Measurements from ENCODE around the gene PARD3B.

Gene PARD3B

GRCh38 chr2:205524656-205525055 is 979.4 kb downstream of the PARD3B start:
- no peak for DNase-seq (ENCODE audit: low spot score)
- no peak for TF ChIP-seq CTCF (IDR thresholded peaks at IDR 0.05; ENCODE audit: extremely low read depth, missing control alignments)

DNA sequence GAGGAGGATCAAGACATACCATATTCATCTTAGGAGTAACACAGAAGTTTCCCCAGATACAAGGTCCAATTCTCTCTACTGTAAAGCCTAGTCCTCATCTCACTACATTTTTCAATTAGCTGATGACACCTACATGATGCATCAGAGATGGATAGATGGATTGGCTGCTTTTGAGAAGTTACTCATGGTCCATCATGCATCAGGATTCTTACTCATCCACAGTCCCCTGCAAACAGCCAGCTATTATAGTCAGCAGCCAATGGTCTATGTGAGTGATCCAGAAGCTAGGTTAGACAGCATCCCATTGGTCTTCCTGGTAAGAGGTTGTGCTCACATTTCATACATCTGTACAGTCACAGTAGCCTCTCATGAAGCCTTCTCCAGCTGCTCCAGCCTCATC is 982.5 kb downstream of the PARD3B start:
- TF ChIP-seq CTCF (IDR thresholded peaks at IDR 0.05; ENCODE audit: extremely low read depth, missing control alignments) = no peak
- DNase-seq (ENCODE audit: low spot score) = no peak

DNA sequence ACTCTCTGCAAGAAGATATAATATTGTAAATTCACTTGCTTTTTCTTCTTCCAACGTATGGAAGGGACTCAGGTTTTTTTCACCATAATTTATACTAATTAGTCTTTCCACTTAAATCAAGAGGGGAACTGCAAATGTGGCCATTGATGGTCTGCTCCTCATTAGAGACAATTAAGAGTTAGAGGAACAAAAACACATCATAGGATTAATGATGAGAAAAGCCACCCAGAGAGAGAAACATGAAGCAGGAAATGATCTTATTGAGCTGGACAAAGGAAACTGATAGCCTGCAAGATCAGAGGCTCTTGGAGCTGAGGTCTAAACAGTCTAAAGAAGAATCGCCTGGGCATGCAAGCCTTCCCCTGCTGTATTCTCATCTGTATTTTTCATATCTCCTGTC is 985.8 kb downstream of the PARD3B start:
- DNase-seq (ENCODE audit: low spot score) = no peak
- no peak for TF ChIP-seq CTCF (IDR thresholded peaks at IDR 0.05; ENCODE audit: extremely low read depth, missing control alignments)

DNA sequence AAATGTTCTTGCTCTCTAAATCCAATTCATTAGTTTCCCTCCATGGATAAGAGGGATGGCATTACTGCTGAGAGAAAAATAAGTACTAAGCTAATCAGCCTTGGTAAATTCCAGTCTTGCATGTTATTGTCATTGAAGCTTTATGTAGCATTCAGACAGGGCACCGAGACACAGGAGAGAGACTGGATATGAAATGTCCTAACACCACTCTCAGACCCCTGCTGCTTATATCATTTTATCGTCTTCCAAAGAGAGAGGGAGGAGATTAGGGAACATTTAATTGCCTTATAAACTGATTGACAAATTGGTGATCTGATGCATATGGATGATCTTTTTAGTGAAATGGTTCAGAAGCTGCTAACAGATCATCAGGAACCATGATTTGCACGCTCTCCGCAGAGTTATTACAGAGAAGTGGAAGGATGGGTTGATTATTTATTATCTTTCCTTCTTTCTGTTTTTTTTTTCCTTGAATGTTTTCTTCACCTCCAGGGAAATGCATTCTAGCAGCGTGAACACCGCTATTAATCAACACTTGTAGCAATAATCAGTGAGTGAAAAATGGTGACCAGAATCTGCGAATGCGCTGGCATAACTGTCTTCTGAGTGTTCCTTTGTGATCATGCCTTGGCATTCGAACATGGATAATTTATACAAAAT is 986.3 kb downstream of the PARD3B start:
- DNase-seq (ENCODE audit: low spot score) = no peak
- TF ChIP-seq CTCF (IDR thresholded peaks at IDR 0.05; ENCODE audit: extremely low read depth, missing control alignments) = no peak

DNA sequence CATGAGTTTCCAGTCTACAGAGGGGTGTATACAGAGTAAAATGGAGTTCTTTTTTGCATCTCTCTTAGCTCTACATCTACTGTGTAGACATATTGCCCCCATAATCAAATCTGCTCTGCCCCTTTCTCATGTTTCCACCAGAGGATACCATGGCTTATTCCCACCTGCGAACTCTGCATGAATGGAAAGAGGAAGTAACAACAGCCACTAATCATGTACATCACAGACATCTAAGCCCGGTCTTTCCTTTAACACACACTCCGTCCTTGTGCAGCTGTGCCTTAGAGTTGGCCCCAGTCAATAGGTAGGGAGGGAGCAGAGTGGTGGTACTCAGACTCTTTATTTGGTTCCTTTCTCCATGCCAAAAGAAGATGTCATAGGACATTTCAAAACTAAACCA is 989.7 kb downstream of the PARD3B start:
- no peak for DNase-seq (ENCODE audit: low spot score)
- TF ChIP-seq CTCF (IDR thresholded peaks at IDR 0.05; ENCODE audit: extremely low read depth, missing control alignments) = no peak

GRCh38 chr2:205539603-205540002 is 994.3 kb downstream of the PARD3B start:
- DNase-seq (ENCODE audit: low spot score) = no peak
- no peak for TF ChIP-seq CTCF (IDR thresholded peaks at IDR 0.05; ENCODE audit: extremely low read depth, missing control alignments)

DNA sequence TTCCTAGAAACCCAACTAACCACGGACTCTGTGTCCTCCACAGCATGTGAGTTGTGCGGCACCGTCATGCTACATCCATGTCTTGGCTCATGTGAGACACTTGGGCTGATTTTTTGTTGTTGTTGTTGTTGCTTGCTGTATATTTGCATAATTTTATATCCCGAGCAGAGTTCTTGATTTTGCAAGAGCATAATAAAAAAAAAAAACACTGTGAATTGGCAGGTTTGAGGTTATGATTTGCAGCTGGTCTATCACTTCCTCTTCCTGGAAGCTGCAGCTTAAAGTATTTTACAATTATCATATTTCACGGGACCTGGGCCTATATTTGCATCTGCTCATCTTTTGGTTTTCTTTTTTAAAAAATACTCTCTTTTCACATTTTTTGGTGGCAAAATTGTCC is 994.8 kb downstream of the PARD3B start:
- no peak for TF ChIP-seq CTCF (IDR thresholded peaks at IDR 0.05; ENCODE audit: extremely low read depth, missing control alignments)
- DNase-seq (ENCODE audit: low spot score) = no peak
